K562 (cell line): Measurements from ENCODE around the gene AK4. TPM values are rescaled to one million over a fixed set of nuclear protein-coding genes. Genes with fewer than 3 reads are reported as not detected.

ENCODE experiments used
- CHD2 ChIP-seq: IDR thresholded peaks from 2 replicates; pipeline ENCODE4 v1.6.1; 2011; ENCODE audit warnings: low read depth, low read length
- GABPB1 ChIP-seq: sonication (generic); formaldehyde crosslinking; IDR thresholded peaks from 2 replicates; pipeline ENCODE4 v1.8.0; 2022; ENCODE audit warnings: mild to moderate bottlenecking, missing genetic modification reagents
- GTF2A2 ChIP-seq: IDR thresholded peaks from 2 replicates; pipeline ENCODE4 v1.6.1; 2016; ENCODE audit warnings: mild to moderate bottlenecking, missing genetic modification characterization, missing compliant biosample characterization
- KAT7 ChIP-seq: sonication (generic); formaldehyde crosslinking; IDR thresholded peaks from 2 replicates; pipeline ENCODE4 v1.8.0; 2022; ENCODE audit warnings: missing genetic modification reagents, mild to moderate bottlenecking, borderline replicate concordance
- NONO ChIP-seq, 2 experiments: fragments of 200-400 bp in 1 of 2; fragments of 450-650 bp in 1 of 2; formaldehyde crosslinking in 1 of 2; IDR thresholded peaks; 2 replicates each; pipeline ENCODE4 v1.6.1; 2017; ENCODE audit warnings: low read depth in 2 of 2, mild to moderate bottlenecking in 2 of 2, moderate library complexity in 2 of 2, low read length in 1 of 2
- NR3C1 ChIP-seq: sonication (generic); formaldehyde crosslinking; IDR thresholded peaks from 2 replicates; pipeline ENCODE4 v1.8.1; 2022; ENCODE audit warnings: missing genetic modification reagents
- SIN3B ChIP-seq: fragments of 450-650 bp; IDR thresholded peaks from 2 replicates; pipeline ENCODE4 v1.6.1; 2017; ENCODE audit warnings: low read depth, mild to moderate bottlenecking, moderate library complexity
- SLC30A9 ChIP-seq: fragments of 250-450 bp; sonication (Bioruptor Pico); IDR thresholded peaks from 2 replicates; pipeline ENCODE4 v1.8.0; 2022; ENCODE audit warnings: mild to moderate bottlenecking, moderate library complexity
- ZC3H8 ChIP-seq: fragments of 450-650 bp; IDR thresholded peaks from 2 replicates; pipeline ENCODE4 v1.6.1; 2017
- ZNF282 ChIP-seq: sonication (generic); formaldehyde crosslinking; IDR thresholded peaks from 2 replicates; pipeline ENCODE4 v1.8.1; 2023; ENCODE audit warnings: missing genetic modification reagents
- ZNF766 ChIP-seq: fragments of 200-800 bp; sonication (Bioruptor generic); conservative IDR thresholded peaks from 2 replicates; pipeline ENCODE4 v1.6.1; 2016; ENCODE audit warnings: missing genetic modification characterization, missing compliant biosample characterization
- polyA plus RNA-seq, 8 experiments: library from polyadenylated mRNA; depleted of rRNA in 4 of 8; stranded (reverse) in 5 of 8; unstranded in 3 of 8; fragments of >200 nt; fragmentation: Nextera tagmentation in 2 of 8; fragmentation: Illumina TruSeq in 1 of 8; extraction: Ambion mirVana in 2 of 8; extraction: Trizol in 1 of 8; gene quantifications; 2 replicates each; pipeline versions ENCODE4 v1.2.1 to v1.2.3, GENCODE V29; 2011 to 2014; ENCODE audit warnings: inconsistent platforms in 1 of 8, missing spikeins in 1 of 8
- total RNA-seq, 7 experiments: library from RNA; depleted of rRNA in 6 of 7; stranded (reverse); fragments of >200 nt in 6 of 7; fragmentation: Illumina TruSeq in 2 of 7; extraction: Trizol in 2 of 7; gene quantifications; 2 replicates each; pipeline versions ENCODE4 v1.2.1 to v1.2.3, GENCODE V29; 2011 to 2021; ENCODE audit warnings: low replicate concordance in 1 of 7
- TF ChIP-seq, protein P1 (sequence below): IDR thresholded peaks from 2 replicates; pipeline ENCODE4 v1.6.1; 2011; ENCODE audit warnings: borderline replicate concordance, low read depth, mild to moderate bottlenecking, moderate library complexity, low read length; ENCODE audit not compliant: insufficient read depth, poor library complexity, severe bottlenecking
- TF ChIP-seq, protein P2 (sequence below): sonication (generic); formaldehyde crosslinking; IDR thresholded peaks from 2 replicates; pipeline ENCODE4 v1.8.0; 2022; ENCODE audit warnings: mild to moderate bottlenecking, missing genetic modification reagents
- TF ChIP-seq, protein P3 (sequence below): fragments of 250-450 bp; sonication (Bioruptor Pico); IDR thresholded peaks from 2 replicates; pipeline ENCODE4 v1.9.0; 2021; ENCODE audit warnings: mild to moderate bottlenecking, inconsistent platforms

Gene AK4
- total and polyA plus RNA-seq, 9 of the 15 experiments (the other 6 are each of a cell fraction or from before 2014, with no cell fraction given): 10.4 to 96.6 (median 21.5) TPM

DNA sequence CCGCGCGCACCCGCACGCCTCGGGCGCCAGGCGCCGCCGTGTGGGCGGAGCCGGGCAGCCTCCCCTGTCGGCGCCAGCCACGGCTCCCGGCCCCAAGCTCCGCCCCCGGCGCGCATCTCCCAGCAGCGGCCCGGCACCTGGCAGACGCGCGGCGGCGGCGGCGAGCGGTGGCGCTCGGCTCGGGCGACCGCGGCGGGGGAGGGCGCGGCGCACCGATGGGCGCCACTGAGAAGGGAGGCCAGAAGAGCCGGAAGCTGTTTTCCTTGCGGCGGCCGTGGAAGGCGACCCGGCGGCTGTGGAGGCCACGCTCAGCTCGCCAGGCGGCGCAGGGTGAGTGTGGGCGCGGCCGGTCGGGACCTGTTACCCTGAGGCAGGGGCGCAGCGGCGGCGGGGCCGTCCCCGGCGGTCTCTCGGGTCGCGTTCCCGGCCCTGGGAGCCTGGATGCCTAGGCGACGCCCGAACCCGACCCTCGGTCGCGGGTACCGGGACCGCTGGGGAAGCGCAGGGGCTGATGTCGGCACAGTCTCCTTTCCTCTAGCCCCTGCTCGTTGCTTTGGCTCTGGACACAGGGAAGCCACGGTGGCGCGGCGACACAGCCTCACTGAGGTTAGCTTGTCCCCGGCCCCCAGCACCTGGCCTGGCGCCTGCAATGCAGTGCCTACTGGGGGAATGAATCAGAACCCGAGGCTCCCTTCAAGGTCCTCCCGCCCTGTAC lies 106.5 kb downstream of the AK4 start (continued):
- TF ChIP-seq, protein P1, sequence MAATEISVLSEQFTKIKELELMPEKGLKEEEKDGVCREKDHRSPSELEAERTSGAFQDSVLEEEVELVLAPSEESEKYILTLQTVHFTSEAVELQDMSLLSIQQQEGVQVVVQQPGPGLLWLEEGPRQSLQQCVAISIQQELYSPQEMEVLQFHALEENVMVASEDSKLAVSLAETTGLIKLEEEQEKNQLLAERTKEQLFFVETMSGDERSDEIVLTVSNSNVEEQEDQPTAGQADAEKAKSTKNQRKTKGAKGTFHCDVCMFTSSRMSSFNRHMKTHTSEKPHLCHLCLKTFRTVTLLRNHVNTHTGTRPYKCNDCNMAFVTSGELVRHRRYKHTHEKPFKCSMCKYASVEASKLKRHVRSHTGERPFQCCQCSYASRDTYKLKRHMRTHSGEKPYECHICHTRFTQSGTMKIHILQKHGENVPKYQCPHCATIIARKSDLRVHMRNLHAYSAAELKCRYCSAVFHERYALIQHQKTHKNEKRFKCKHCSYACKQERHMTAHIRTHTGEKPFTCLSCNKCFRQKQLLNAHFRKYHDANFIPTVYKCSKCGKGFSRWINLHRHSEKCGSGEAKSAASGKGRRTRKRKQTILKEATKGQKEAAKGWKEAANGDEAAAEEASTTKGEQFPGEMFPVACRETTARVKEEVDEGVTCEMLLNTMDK: peak; percentile 68
- TF ChIP-seq KAT7: peak; percentile 19; the same call in 1 of the 2 replicates
- peak; percentile 64 for TF ChIP-seq GABPB1 (CRISPR knock-in tag)
- TF ChIP-seq ZC3H8: no peak
- no peak for TF ChIP-seq SLC30A9 (CRISPR knock-in tag)
- TF ChIP-seq ZNF282 (CRISPR knock-in tag): 0 out of 2 replicates have a peak, but pooled peaks have one; percentile 57
- TF ChIP-seq, protein P2, sequence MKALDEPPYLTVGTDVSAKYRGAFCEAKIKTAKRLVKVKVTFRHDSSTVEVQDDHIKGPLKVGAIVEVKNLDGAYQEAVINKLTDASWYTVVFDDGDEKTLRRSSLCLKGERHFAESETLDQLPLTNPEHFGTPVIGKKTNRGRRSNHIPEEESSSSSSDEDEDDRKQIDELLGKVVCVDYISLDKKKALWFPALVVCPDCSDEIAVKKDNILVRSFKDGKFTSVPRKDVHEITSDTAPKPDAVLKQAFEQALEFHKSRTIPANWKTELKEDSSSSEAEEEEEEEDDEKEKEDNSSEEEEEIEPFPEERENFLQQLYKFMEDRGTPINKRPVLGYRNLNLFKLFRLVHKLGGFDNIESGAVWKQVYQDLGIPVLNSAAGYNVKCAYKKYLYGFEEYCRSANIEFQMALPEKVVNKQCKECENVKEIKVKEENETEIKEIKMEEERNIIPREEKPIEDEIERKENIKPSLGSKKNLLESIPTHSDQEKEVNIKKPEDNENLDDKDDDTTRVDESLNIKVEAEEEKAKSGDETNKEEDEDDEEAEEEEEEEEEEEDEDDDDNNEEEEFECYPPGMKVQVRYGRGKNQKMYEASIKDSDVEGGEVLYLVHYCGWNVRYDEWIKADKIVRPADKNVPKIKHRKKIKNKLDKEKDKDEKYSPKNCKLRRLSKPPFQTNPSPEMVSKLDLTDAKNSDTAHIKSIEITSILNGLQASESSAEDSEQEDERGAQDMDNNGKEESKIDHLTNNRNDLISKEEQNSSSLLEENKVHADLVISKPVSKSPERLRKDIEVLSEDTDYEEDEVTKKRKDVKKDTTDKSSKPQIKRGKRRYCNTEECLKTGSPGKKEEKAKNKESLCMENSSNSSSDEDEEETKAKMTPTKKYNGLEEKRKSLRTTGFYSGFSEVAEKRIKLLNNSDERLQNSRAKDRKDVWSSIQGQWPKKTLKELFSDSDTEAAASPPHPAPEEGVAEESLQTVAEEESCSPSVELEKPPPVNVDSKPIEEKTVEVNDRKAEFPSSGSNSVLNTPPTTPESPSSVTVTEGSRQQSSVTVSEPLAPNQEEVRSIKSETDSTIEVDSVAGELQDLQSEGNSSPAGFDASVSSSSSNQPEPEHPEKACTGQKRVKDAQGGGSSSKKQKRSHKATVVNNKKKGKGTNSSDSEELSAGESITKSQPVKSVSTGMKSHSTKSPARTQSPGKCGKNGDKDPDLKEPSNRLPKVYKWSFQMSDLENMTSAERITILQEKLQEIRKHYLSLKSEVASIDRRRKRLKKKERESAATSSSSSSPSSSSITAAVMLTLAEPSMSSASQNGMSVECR: peak; percentile 77
- TF ChIP-seq SIN3B: 0 out of 2 replicates have a peak, but pooled peaks have one; percentile 42
- TF ChIP-seq GTF2A2 (tag): no peak
- TF ChIP-seq CHD2: no peak
- 0 out of 2 replicates have a peak, but pooled peaks have one; percentile 71 for TF ChIP-seq NR3C1 (CRISPR knock-in tag)
- TF ChIP-seq ZNF766: peak; percentile 57; the same call in 1 of the 2 replicates
- TF ChIP-seq NONO (IDR thresholded peaks at IDR 0.05; ENCODE audit: low read depth in 2 of 2, low read length in 1 of 2): peak; percentile 73 to 87
- TF ChIP-seq, protein P3, sequence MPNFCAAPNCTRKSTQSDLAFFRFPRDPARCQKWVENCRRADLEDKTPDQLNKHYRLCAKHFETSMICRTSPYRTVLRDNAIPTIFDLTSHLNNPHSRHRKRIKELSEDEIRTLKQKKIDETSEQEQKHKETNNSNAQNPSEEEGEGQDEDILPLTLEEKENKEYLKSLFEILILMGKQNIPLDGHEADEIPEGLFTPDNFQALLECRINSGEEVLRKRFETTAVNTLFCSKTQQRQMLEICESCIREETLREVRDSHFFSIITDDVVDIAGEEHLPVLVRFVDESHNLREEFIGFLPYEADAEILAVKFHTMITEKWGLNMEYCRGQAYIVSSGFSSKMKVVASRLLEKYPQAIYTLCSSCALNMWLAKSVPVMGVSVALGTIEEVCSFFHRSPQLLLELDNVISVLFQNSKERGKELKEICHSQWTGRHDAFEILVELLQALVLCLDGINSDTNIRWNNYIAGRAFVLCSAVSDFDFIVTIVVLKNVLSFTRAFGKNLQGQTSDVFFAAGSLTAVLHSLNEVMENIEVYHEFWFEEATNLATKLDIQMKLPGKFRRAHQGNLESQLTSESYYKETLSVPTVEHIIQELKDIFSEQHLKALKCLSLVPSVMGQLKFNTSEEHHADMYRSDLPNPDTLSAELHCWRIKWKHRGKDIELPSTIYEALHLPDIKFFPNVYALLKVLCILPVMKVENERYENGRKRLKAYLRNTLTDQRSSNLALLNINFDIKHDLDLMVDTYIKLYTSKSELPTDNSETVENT (CRISPR knock-in tag): peak; percentile 83
